H9 (cell line): ENCODE results near the gene SSX4B. TPM values are rescaled to one million over a fixed set of nuclear protein-coding genes. Genes with fewer than 3 reads are reported as not detected.
"Not testable (repeated sequence)": the region's sequence is repeated elsewhere in the genome, so short reads cannot be mapped to it uniquely, and the experiment has no call there.

Source experiments
- DNase-seq: peaks from one replicate; pipeline ENCODE4 v3.0.0-alpha.2; 2017
- H2AFZ ChIP-seq: one replicate; pipeline ENCODE4 v1.6.1; 2013; ENCODE audit warnings: mild to moderate bottlenecking, low read length, control low read depth, moderate library complexity
- H2AK5ac ChIP-seq: 2 replicates; pipeline ENCODE4 v1.6.1; 2013; ENCODE audit warnings: low read length, control low read depth, mixed read lengths; ENCODE audit not compliant: insufficient read length
- H2BK120ac ChIP-seq: one replicate; pipeline ENCODE4 v1.6.1; 2013; ENCODE audit warnings: low read depth, mild to moderate bottlenecking, low read length, control low read depth, inconsistent platforms; ENCODE audit not compliant: poor library complexity, severe bottlenecking
- H2BK12ac ChIP-seq: 2 replicates; pipeline ENCODE4 v1.6.1; 2013; ENCODE audit warnings: low read length, control low read depth, mixed read lengths, low read depth; ENCODE audit not compliant: insufficient read length
- H2BK15ac ChIP-seq: 2 replicates; pipeline ENCODE4 v1.6.1; 2013; ENCODE audit warnings: low read depth, low read length, control low read depth
- H2BK20ac ChIP-seq: one replicate; pipeline ENCODE4 v1.6.1; 2013; ENCODE audit warnings: low read depth, mild to moderate bottlenecking, low read length, control low read depth, inconsistent platforms; ENCODE audit not compliant: poor library complexity, severe bottlenecking
- H2BK5ac ChIP-seq: 2 replicates; pipeline ENCODE4 v1.6.1; 2013; ENCODE audit warnings: low read length, control low read depth, mixed read lengths; ENCODE audit not compliant: insufficient read length
- H3K14ac ChIP-seq: 2 replicates; pipeline ENCODE4 v1.6.1; 2013; ENCODE audit warnings: low read length, control low read depth; ENCODE audit not compliant: insufficient read depth
- H3K18ac ChIP-seq: 2 replicates; pipeline ENCODE4 v1.6.1; 2013; ENCODE audit warnings: low read depth, mild to moderate bottlenecking, mixed read lengths, low read length, control low read depth; ENCODE audit not compliant: insufficient read length
- H3K23ac ChIP-seq: 2 replicates; pipeline ENCODE4 v1.6.1; 2013; ENCODE audit warnings: low read length, control low read depth, mixed read lengths, low read depth; ENCODE audit not compliant: insufficient read length
- H3K23me2 ChIP-seq: 2 replicates; pipeline ENCODE4 v1.6.1; 2013; ENCODE audit warnings: low read depth, mild to moderate bottlenecking, mixed read lengths, low read length, control low read depth; ENCODE audit not compliant: insufficient read length, poor library complexity, severe bottlenecking
- H3K27ac ChIP-seq: 2 replicates; pipeline ENCODE4 v1.5.1; 2013; ENCODE audit warnings: low read length, control low read depth, mixed read lengths, low read depth; ENCODE audit not compliant: insufficient read length
- H3K27me3 ChIP-seq: 2 replicates; pipeline ENCODE4 v1.6.1; 2013; ENCODE audit warnings: low read length, control low read depth, inconsistent platforms; ENCODE audit not compliant: insufficient read depth
- H3K4ac ChIP-seq: 2 replicates; pipeline ENCODE4 v1.6.1; 2013; ENCODE audit warnings: low read depth, mild to moderate bottlenecking, control low read depth, inconsistent platforms, low read length, moderate library complexity
- H3K4me1 ChIP-seq: 2 replicates; pipeline ENCODE4 v1.6.1; 2013; ENCODE audit warnings: low read length, control low read depth, inconsistent platforms; ENCODE audit not compliant: insufficient read depth
- H3K4me2 ChIP-seq: 2 replicates; pipeline ENCODE4 v1.6.1; 2013; ENCODE audit warnings: low read length, control low read depth, mixed read lengths; ENCODE audit not compliant: insufficient read length, insufficient read depth
- H3K56ac ChIP-seq: 2 replicates; pipeline ENCODE4 v1.6.1; 2013; ENCODE audit warnings: low read depth, mild to moderate bottlenecking, mixed read lengths, low read length, control low read depth; ENCODE audit not compliant: insufficient read length
- H3K79me1 ChIP-seq: 2 replicates; pipeline ENCODE4 v1.6.1; 2013; ENCODE audit warnings: low read depth, mild to moderate bottlenecking, moderate library complexity, low read length, control low read depth, inconsistent platforms; ENCODE audit not compliant: insufficient read depth, poor library complexity, severe bottlenecking
- H3K79me2 ChIP-seq: 2 replicates; pipeline ENCODE4 v1.6.1; 2013; ENCODE audit warnings: low read length, control low read depth, inconsistent platforms; ENCODE audit not compliant: insufficient read depth
- H3K9ac ChIP-seq: 2 replicates; pipeline ENCODE4 v1.6.1; 2013; ENCODE audit warnings: low read length, control low read depth, mixed read lengths; ENCODE audit not compliant: insufficient read length; ENCODE audit errors: extremely low read depth
- H3K9me3 ChIP-seq: one replicate; pipeline ENCODE4 v1.6.1; 2013; ENCODE audit warnings: low read depth, low read length, inconsistent platforms; ENCODE audit not compliant: control insufficient read depth
- H3T11ph ChIP-seq: one replicate; pipeline ENCODE4 v1.6.1; 2013; ENCODE audit warnings: mild to moderate bottlenecking, low read length, control low read depth, inconsistent platforms
- H4K20me1 ChIP-seq: one replicate; pipeline ENCODE4 v1.6.1; 2013; ENCODE audit not compliant: control insufficient read depth, insufficient read length, insufficient read depth
- H4K5ac ChIP-seq: 2 replicates; pipeline ENCODE4 v1.6.1; 2013; ENCODE audit warnings: low read depth, mild to moderate bottlenecking, mixed read lengths, low read length, control low read depth; ENCODE audit not compliant: insufficient read length
- H4K8ac ChIP-seq: replicated peaks from 2 replicates; pipeline ENCODE4 v1.6.1; 2013; ENCODE audit warnings: low read length, control low read depth, mixed read lengths, low read depth; ENCODE audit not compliant: insufficient read length
- H4K91ac ChIP-seq: 2 replicates; pipeline ENCODE4 v1.6.1; 2013; ENCODE audit warnings: low read depth, mild to moderate bottlenecking, moderate library complexity, mixed read lengths, low read length, control low read depth; ENCODE audit not compliant: insufficient read length
- H3K27ac Mint-ChIP-seq, 3 experiments: 2 replicates in 2 of 3; 3 replicates in 1 of 3; pipeline ENCODE4 v1.8.0; 2020 to 2021; ENCODE audit warnings: mixed read lengths in 3 of 3, mild to moderate bottlenecking in 1 of 3, moderate library complexity in 1 of 3
- H3K27me3 Mint-ChIP-seq: 2 replicates; pipeline ENCODE4 v1.8.0; 2021; ENCODE audit warnings: low read depth, mild to moderate bottlenecking, moderate library complexity, mixed read lengths
- H3K36me3 Mint-ChIP-seq, 3 experiments: 2 replicates in 2 of 3; 3 replicates in 1 of 3; pipeline ENCODE4 v1.8.0; 2020 to 2021; ENCODE audit warnings: low read depth in 3 of 3, mixed read lengths in 3 of 3; ENCODE audit not compliant: insufficient read depth in 1 of 3
- H3K4me1 Mint-ChIP-seq, 2 experiments: 2 replicates each; pipeline ENCODE4 v1.8.0; 2020; ENCODE audit warnings: mixed read lengths in 2 of 2
- H3K4me3 Mint-ChIP-seq, 2 experiments: 2 replicates in 1 of 2; 3 replicates in 1 of 2; pipeline ENCODE4 v1.8.0; 2020 to 2021; ENCODE audit warnings: mild to moderate bottlenecking in 2 of 2, mixed read lengths in 2 of 2, moderate library complexity in 1 of 2
- H3K9me3 Mint-ChIP-seq, 2 experiments: 2 replicates in 1 of 2; 3 replicates in 1 of 2; pipeline ENCODE4 v1.8.0; 2020; ENCODE audit warnings: mild to moderate bottlenecking in 2 of 2, mixed read lengths in 2 of 2, moderate library complexity in 1 of 2
- WGBS: extraction: QIAGEN DNeasy Blood & Tissue Kit; methylation state at CpG from one replicate; pipeline ENCODE4 v1.1.7; 2013; ENCODE audit warnings: missing lambda C conversion rate, low lambda C conversion rate, mixed read lengths; ENCODE audit not compliant: insufficient read length; ENCODE audit errors: extremely low coverage; 5-methylcytosine and 5-hydroxymethylcytosine counted together
- long read RNA-seq: library from polyadenylated mRNA; unstranded; transcript quantifications from one replicate; pipeline ENCODE4 v2.0.0, GENCODE V29; 2020
- total RNA-seq: library from RNA; stranded (reverse); gene quantifications from 2 replicates; pipeline ENCODE4 v1.2.1, GENCODE V29; 2021

SSX4B gene
- total RNA-seq, result 0.29 TPM in 1 of 2 replicates, not detected in the other
- long read RNA-seq, partial matches to known transcripts, result 0 of 1 reads
- long read RNA-seq, other reads (novel, unspliced or antisense), result 0 of 1 reads

- not testable (repeated sequence) for H3K27ac ChIP-seq
Measured at GRCh38 chrX:48411860-48412259, at the start of gene SSX4B. TSS of gene SSX4B (minus strand) at chrX:48411960. CDS start at chrX:48411372, 588 bp downstream.

More at GRCh38 chrX:48411860-48412259, at the start of gene SSX4B:
- not testable (repeated sequence) for H2BK20ac ChIP-seq, H3K14ac ChIP-seq, H3K27me3 ChIP-seq, H3K27ac Mint-ChIP-seq, H3K23ac ChIP-seq, H3K27me3 Mint-ChIP-seq, H2BK120ac ChIP-seq, H3K9me3 Mint-ChIP-seq, H4K20me1 ChIP-seq, H2BK15ac ChIP-seq, H3K4me1 Mint-ChIP-seq, H3K4me1 ChIP-seq, H2BK12ac ChIP-seq, H2AFZ ChIP-seq, H4K91ac ChIP-seq, H3K23me2 ChIP-seq, H3K4me2 ChIP-seq, H3K79me1 ChIP-seq, H3K9me3 ChIP-seq, H4K5ac ChIP-seq, DNase-seq, H3K4ac ChIP-seq, H3K56ac ChIP-seq, H3K36me3 Mint-ChIP-seq, H3K18ac ChIP-seq, H3T11ph ChIP-seq, H3K9ac ChIP-seq, H4K8ac ChIP-seq, H3K79me2 ChIP-seq, H2AK5ac ChIP-seq, H2BK5ac ChIP-seq, H3K4me3 Mint-ChIP-seq
- WGBS, result no CpG with 5 or more reads among the region's 15 CpGs
